HCT116 (cell line): ENCODE results near the gene DCAF6.

Experiments
- ATF3 ChIP-seq: IDR thresholded peaks from 2 replicates; pipeline ENCODE4 v1.6.1; 2012
- CTCF ChIP-seq, 3 experiments: fragments of 200-600 bp in 1 of 3; sonication (generic) in 1 of 3; IDR thresholded peaks in 2 of 3; conservative IDR thresholded peaks in 1 of 3; 2 replicates each; pipeline ENCODE4 v1.5.1; 2012 to 2017; ENCODE audit warnings: low read depth in 2 of 3, low read length in 2 of 3, antibody characterized with exemption in 1 of 3, borderline replicate concordance in 1 of 3, control low read depth in 1 of 3, mild to moderate bottlenecking in 1 of 3, mixed read lengths in 1 of 3, mixed run types in 1 of 3, moderate library complexity in 1 of 3; ENCODE audit not compliant: insufficient read depth in 1 of 3
- EGR1 ChIP-seq: IDR thresholded peaks from 2 replicates; pipeline ENCODE4 v1.6.1; 2012; ENCODE audit warnings: low read depth
- EZH2 ChIP-seq: fragments of 200-600 bp; sonication (generic); IDR thresholded peaks from 2 replicates; pipeline ENCODE4 v1.6.1; 2017; ENCODE audit warnings: antibody characterized with exemption, mixed run types
- EZH2phosphoT487 ChIP-seq: fragments of 200-600 bp; IDR thresholded peaks from 2 replicates; pipeline ENCODE4 v1.6.1; 2018; ENCODE audit warnings: antibody characterized with exemption, borderline replicate concordance
- POLR2A ChIP-seq: IDR thresholded peaks from 2 replicates; pipeline ENCODE4 v1.7.0; 2011; ENCODE audit warnings: borderline replicate concordance; ENCODE audit not compliant: insufficient read depth, insufficient read length; ENCODE audit errors: extremely low read depth
- POLR2AphosphoS5 ChIP-seq: IDR thresholded peaks from 2 replicates; pipeline ENCODE4 v1.6.1; 2011; ENCODE audit warnings: mild to moderate bottlenecking, low read depth, low read length, moderate library complexity
- SRF ChIP-seq: IDR thresholded peaks from 2 replicates; pipeline ENCODE4 v1.6.1; 2012; ENCODE audit warnings: low read depth
- ZBTB33 ChIP-seq: IDR thresholded peaks from 2 replicates; pipeline ENCODE4 v1.6.1; 2011; ENCODE audit warnings: mild to moderate bottlenecking, low read length, moderate library complexity; ENCODE audit not compliant: insufficient replicate concordance; ENCODE audit errors: extremely low read depth

GRCh38 chr1:167943541-167943940 lies 7.1 kb downstream of the DCAF6 start:
- TF ChIP-seq EZH2, result no peak
- TF ChIP-seq EGR1, result no peak
- no peak for TF ChIP-seq CTCF (IDR thresholded peaks at IDR 0.05 in 2 of 3, conservative IDR thresholded peaks at IDR 0.05 in 1 of 3; ENCODE audit: borderline replicate concordance in 1 of 3, insufficient read depth in 1 of 3, low read depth in 2 of 3, low read length in 2 of 3)
- no peak for TF ChIP-seq ATF3
- no peak for TF ChIP-seq POLR2AphosphoS5
- TF ChIP-seq SRF, result no peak
- TF ChIP-seq ZBTB33, result no peak
- TF ChIP-seq POLR2A, result no peak
- no peak for TF ChIP-seq EZH2phosphoT487
